Right renal pelvis (tissue), 4 donors: ENCODE results near the gene LDLRAD3. TPM values are rescaled to one million over a fixed set of nuclear protein-coding genes. Genes with fewer than 3 reads are reported as not detected.

Source experiments
- DNase-seq, 4 donors: peaks; one replicate each; pipeline ENCODE4 v3.0.0-alpha.2; 2013; ENCODE audit warnings: low read depth in 4 of 4, low spot score in 3 of 4, missing footprints in 1 of 4
- polyA plus RNA-seq, 4 donors: library from polyadenylated mRNA; unstranded; fragments of 120-200 nt; gene quantifications; one replicate each; pipeline ENCODE4 v1.2.1, GENCODE V29; 2013; ENCODE audit not compliant: insufficient read length in 4 of 4

Gene LDLRAD3
- polyA plus RNA-seq, 4 donors, result 23.7 to 27.8 (median 27.0) TPM

- DNase-seq, result no peak
These were observed 207.1 kb downstream of the LDLRAD3 start for GRCh38 chr11:36150986-36151385.

- no peak for DNase-seq
These were observed 208.2 kb downstream of the LDLRAD3 start for GRCh38 chr11:36151933-36152580.

GRCh38 chr11:36153551-36153950, 209.7 kb downstream of the LDLRAD3 start:
- DNase-seq, result no peak

GRCh38 chr11:36155124-36155561, 211.3 kb downstream of the LDLRAD3 start:
- no peak for DNase-seq

- DNase-seq, result no peak
These were observed 211.9 kb downstream of the LDLRAD3 start for GRCh38 chr11:36155770-36156160.

- DNase-seq, result no peak
These were observed 212.4 kb downstream of the LDLRAD3 start for GRCh38 chr11:36156161-36156816.

GRCh38 chr11:36156817-36157519, 213.1 kb downstream of the LDLRAD3 start:
- DNase-seq, result no peak

GRCh38 chr11:36160091-36160490, 216.2 kb downstream of the LDLRAD3 start:
- DNase-seq, result no peak

- no peak for DNase-seq
These were observed 217.7 kb downstream of the LDLRAD3 start for GRCh38 chr11:36161572-36161971.

- DNase-seq, result no peak
These were observed 218.4 kb downstream of the LDLRAD3 start for GRCh38 chr11:36162006-36162882.

GRCh38 chr11:36162883-36163434, 219.1 kb downstream of the LDLRAD3 start:
- DNase-seq, result no peak

GRCh38 chr11:36164506-36165250, 220.8 kb downstream of the LDLRAD3 start:
- DNase-seq, result no peak

- no peak for DNase-seq
These were observed 221.9 kb downstream of the LDLRAD3 start for GRCh38 chr11:36165621-36166397.

GRCh38 chr11:36167073-36167472, 223.2 kb downstream of the LDLRAD3 start:
- no peak for DNase-seq

GRCh38 chr11:36167729-36168128, 223.9 kb downstream of the LDLRAD3 start:
- DNase-seq, result no peak

- DNase-seq, result no peak
These were observed 234.0 kb downstream of the LDLRAD3 start for GRCh38 chr11:36177836-36178235.

- DNase-seq, result no peak
These were observed 242.7 kb downstream of the LDLRAD3 start for GRCh38 chr11:36186340-36187175.

- DNase-seq, result no peak
These were observed 243.8 kb downstream of the LDLRAD3 start for GRCh38 chr11:36187622-36188021.
